Natural killer cell treated with Interleukin-12 subunit alpha and Interleukin-12 subunit beta and Interleukin-15 and Interleukin-18, amount 100 ng/mL, for 72 hours (primary cell): ENCODE data around the gene KCNH1. TPM values are rescaled to one million over a fixed set of nuclear protein-coding genes. Genes with fewer than 3 reads are reported as not detected.

Experiments
- ATAC-seq, 2 donors: fragments of 150-1000 bp; cut with Tn5 transposase in 1 of 2; sonication (Bioruptor Pico), chemical (Tn5 transposase) in 1 of 2; 2 replicates each; pipeline ENCODE4 v1.10.0; 2021
- DNase-seq: peaks from one replicate; pipeline ENCODE4 v3.0.0; 2022; ENCODE audit warnings: low spot score
- H3K27ac Mint-ChIP-seq, 2 donors: 1 replicate in 1 of 2; 2 replicates in 1 of 2; pipeline ENCODE4 v1.8.0; 2022; ENCODE audit warnings: mixed read lengths in 2 of 2, mild to moderate bottlenecking in 1 of 2, moderate library complexity in 1 of 2
- H3K27me3 Mint-ChIP-seq, 2 donors: 1 replicate in 1 of 2; 2 replicates in 1 of 2; pipeline ENCODE4 v1.8.0; 2022; ENCODE audit warnings: mixed read lengths in 2 of 2
- H3K36me3 Mint-ChIP-seq: one replicate; pipeline ENCODE4 v1.8.0; 2022; ENCODE audit warnings: mixed read lengths
- H3K4me1 Mint-ChIP-seq, 2 donors: 1 replicate in 1 of 2; 2 replicates in 1 of 2; pipeline ENCODE4 v1.8.0; 2022; ENCODE audit warnings: low read depth in 2 of 2, mixed read lengths in 2 of 2, mild to moderate bottlenecking in 1 of 2
- H3K4me3 Mint-ChIP-seq: one replicate; pipeline ENCODE4 v1.8.0; 2022; ENCODE audit warnings: mixed read lengths
- H3K9me3 Mint-ChIP-seq: 2 replicates; pipeline ENCODE4 v1.8.0; 2022; ENCODE audit warnings: mixed read lengths
- total RNA-seq, 2 donors: library from RNA; stranded (reverse); gene quantifications; one replicate each; pipeline ENCODE4 v1.2.3, GENCODE V29; 2022

The KCNH1 gene
- total RNA-seq, 2 donors from 2014 or later = not detected

DNA sequence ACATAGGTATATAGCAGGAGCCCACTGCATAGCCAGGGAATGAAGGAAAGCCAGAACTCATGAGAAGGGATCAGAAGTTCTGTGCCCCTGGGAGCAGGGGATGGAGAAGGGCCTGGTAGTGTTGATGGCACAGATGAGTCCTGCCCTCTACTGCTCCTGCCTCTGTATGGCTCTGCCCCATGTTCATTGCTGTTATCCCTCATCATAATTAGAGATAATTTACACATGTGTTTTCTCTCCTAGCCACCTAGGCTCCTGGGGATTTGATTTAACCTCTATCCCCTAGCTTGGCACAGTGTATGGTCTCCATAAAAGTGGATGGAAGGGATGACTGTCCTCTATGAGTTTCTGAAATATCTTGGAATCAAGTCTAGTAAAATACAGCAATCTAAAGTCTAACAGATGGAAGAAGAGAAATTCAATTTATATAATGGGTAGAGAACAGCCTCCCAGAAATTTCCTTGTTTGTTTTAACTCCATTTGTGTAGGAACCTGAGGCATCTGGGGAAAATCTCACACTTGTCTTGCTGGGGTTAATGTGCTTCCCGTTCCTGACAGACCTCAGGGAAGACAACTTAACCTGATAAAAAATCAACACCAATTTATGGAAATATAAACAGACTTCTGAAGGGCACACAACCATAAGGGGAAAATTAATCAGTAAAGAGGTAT, 411.4 kb downstream of the KCNH1 start:
- Mint-ChIP-seq H3K4me3 (no peak overlapping the region), H3K27me3 (peaks cover 4 to 7% of the 10 kb centered on the region in 2 donors), H3K36me3 (no peaks in the 10 kb centered on the region), H3K4me1 (no peaks in the 10 kb centered on the region), H3K9me3 (no peaks in the 10 kb centered on the region), H3K27ac (no peak overlapping the region)
- peak in 1 of 2 donors; percentile 28 for ATAC-seq
- no peak for DNase-seq

DNA sequence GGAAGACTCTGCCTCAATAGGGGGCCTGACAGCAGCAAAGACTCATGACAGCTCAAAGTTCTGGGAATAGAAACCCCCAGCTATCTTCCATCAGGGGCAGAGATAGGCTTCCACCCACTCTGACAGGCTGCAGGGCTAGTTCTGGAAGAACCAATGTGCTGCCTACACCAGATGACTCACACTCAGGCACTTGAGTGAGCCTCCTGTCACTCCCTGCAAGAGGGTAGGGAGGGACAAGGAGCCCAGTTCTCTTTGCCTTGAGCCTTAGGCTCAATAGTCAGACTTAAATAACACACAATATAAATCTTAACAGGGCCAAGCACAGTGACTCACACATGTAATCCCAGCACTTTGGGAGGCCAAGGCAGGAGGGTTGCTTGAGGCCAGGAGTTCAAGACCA, 418.9 kb downstream of the KCNH1 start:
- no peak overlapping the region for H3K4me3 Mint-ChIP-seq
- H3K27me3 Mint-ChIP-seq = no peaks in the 10 kb centered on the region
- no peaks in the 10 kb centered on the region for H3K9me3 Mint-ChIP-seq
- DNase-seq (no peak), ATAC-seq (peak in 1 of 2 donors; percentile 22)
- H3K27ac Mint-ChIP-seq = no peak overlapping the region
- no peaks in the 10 kb centered on the region for H3K36me3 Mint-ChIP-seq
- no peaks in the 10 kb centered on the region for H3K4me1 Mint-ChIP-seq

DNA sequence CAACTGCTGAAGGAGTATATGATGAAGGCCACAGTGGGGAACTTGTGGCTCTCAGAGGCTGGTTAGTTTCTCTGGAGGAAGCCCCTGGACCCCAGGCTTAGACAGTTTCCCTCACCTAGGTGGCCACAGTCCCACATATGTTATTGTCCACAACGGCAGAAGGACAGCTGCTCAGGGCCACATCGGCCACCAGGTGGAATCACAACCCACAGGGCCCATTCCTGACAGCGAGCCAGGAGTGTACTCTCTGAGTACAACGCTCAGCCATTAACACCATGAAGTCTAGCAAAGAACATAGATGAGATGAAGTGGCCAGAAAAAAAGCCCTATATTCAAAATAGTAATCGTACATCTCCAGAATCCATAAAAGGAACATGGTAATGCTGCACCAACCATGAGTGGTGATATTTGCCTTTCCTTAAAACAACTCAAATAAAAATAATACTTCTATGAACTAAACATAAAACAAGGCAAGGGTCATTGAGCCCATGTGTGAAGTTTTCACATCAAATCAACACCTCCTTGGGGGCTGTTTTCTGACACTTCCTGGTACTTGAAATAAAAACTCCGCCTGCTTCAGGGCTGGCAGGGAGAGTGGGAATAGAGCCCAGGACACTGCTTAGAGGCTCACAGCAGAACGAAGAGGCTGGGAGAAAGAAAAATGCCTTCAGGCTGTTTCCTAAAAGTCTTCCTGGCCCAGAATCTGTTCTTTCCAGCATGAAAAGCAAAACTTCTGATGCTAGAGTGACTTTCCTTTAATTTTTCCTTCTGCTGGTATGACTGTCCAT, 421.9 kb downstream of the KCNH1 start:
- no peaks in the 10 kb centered on the region for H3K27me3 Mint-ChIP-seq
- H3K27ac Mint-ChIP-seq = no peak overlapping the region
- no peaks in the 10 kb centered on the region for H3K4me1 Mint-ChIP-seq
- no peak overlapping the region for H3K4me3 Mint-ChIP-seq
- no peaks in the 10 kb centered on the region for H3K9me3 Mint-ChIP-seq
- H3K36me3 Mint-ChIP-seq = no peaks in the 10 kb centered on the region
- ATAC-seq (no peak), DNase-seq (no peak)

DNA sequence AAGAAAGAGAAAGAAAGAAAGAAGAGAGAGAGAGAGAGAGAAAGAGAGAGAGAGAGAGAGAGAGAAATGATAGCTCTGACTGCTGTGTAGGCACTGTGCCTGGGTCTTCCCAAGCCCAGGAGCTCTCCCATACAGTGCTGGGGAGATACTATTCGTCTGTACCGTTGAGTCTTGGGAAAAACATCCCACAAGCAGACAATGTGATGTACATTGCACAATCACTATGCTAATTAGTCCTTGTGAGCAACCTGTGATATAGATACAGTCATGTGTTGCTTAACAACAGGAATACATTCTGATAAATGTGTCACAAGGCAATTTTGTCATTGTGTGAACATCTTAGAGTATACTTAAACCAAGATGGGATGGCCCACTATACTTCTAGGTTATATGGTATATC, 424.2 kb downstream of the KCNH1 start:
- Mint-ChIP-seq H3K27ac (no peak overlapping the region), H3K36me3 (no peaks in the 10 kb centered on the region), H3K27me3 (no peaks in the 10 kb centered on the region), H3K9me3 (no peaks in the 10 kb centered on the region), H3K4me3 (no peak overlapping the region), H3K4me1 (no peaks in the 10 kb centered on the region)
- DNase-seq (no peak), ATAC-seq (no peak)

DNA sequence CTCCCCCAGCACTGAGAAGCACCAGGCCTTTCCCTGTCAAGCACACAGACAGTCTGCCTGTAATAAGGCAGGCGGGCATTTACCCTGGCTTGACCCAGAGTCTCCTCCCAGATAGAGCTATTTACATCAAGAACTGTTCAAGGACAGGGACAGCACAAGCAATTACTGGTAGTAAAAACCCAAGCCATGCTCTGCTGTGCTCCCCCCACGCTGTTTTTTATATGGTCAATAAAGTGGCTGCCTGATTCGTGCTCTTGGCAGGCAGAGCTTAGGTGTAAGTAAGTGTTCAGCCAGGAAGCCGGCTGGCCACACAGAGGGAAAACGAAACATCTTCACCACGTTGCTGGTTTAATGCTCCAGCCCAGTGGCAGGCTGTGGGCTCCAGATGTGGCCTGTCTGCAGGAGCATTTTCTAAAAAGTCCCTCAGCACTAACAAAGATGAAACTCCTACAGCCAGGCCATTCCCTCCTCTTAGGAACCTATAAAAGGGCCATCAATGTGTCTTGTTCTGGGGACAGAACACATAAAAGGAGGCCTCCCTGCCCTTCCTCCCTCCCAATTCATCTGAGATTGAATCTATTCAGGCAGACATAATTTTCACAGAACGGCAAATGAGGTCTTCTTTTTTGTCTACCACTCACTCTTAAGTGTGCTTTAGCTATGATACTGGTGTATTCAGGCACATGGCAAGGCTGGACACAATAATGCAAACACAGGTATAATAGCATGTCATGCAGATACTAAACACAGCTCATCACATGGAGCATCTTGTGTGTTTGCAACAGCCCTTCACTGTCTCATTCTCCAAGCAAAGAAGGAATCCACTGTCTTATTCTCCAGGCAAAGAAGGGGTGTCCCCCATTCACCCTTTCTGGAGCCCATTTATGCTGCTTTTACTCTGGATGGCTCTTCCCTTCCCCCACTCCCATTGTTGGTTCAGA, 426.4 kb downstream of the KCNH1 start:
- Mint-ChIP-seq H3K4me3 (no peak overlapping the region), H3K36me3 (no peaks in the 10 kb centered on the region), H3K4me1 (no peaks in the 10 kb centered on the region), H3K9me3 (no peaks in the 10 kb centered on the region), H3K27me3 (no peaks in the 10 kb centered on the region), H3K27ac (no peak overlapping the region)
- DNase-seq = no peak
- ATAC-seq = no peak

DNA sequence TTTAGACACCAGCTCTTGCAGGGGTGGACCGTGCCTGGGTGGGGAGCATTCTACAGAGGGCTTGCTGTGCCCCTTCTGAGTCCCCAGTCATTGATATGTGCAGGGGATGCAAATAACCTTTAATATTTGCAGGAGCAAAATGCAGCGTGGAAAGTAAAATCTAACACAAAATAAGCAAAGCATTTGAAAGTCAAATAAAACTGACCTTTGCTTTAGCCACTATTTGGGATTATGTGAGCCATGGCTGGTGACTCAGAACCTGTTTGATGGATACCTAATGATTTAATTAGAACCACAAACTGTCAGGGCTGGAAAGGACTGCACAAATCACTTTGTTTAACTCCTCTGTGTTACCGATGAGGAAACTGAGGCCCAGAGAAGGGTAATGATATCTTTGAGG, 427.7 kb downstream of the KCNH1 start:
- DNase-seq = no peak
- ATAC-seq = no peak
- H3K4me3 Mint-ChIP-seq = no peak overlapping the region

DNA sequence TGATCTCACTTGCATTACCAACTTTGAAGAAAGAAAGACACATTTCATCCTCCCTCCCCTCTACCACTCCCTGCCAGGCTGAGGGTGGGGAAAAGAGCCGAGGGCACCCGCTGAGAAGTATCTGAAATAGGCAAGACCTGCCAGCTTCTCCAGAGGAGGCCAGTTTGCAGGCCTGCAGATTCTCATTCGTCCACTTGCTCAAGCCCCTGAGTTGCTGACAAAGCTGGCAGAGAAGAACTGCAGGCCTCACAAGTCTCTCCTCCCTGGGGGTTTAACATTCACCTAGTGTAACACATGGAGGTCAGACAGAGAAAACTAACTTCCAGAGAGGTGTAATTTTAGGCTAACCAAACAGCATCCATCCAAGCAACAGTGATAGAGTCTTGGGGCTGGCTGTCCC, 428.9 kb downstream of the KCNH1 start:
- Mint-ChIP-seq H3K9me3 (no peaks in the 10 kb centered on the region), H3K36me3 (no peaks in the 10 kb centered on the region), H3K4me3 (no peak overlapping the region), H3K27ac (no peak overlapping the region), H3K4me1 (no peaks in the 10 kb centered on the region), H3K27me3 (no peaks in the 10 kb centered on the region)
- DNase-seq (no peak), ATAC-seq (no peak)

More for the DNA sequence above, 427.7 kb downstream of the KCNH1 start:
- H3K9me3 Mint-ChIP-seq = no peaks in the 10 kb centered on the region
- H3K36me3 Mint-ChIP-seq = no peaks in the 10 kb centered on the region
- H3K4me1 Mint-ChIP-seq = no peaks in the 10 kb centered on the region
- no peak overlapping the region for H3K27ac Mint-ChIP-seq
- H3K27me3 Mint-ChIP-seq = no peaks in the 10 kb centered on the region

DNA sequence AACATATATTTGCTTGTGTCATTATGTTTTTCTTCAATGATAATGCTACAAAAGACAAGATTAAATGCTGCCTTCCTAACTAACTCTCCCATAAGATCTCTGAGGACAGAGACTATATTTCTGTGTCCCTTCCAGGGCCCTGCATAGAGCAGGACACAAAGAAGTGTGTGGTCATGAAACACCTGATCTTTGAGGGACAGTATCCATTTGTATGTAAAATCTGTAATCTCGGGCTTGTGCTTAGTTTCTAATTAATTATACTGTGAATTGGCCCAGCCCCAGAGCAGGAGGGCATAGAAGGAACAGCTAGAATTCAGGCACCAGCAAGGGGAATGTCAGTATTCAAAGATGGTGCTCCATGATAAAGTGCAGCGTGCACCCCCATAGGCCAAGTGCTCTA, 430.4 kb downstream of the KCNH1 start:
- no peaks in the 10 kb centered on the region for H3K9me3 Mint-ChIP-seq
- H3K4me3 Mint-ChIP-seq = no peak overlapping the region
- H3K36me3 Mint-ChIP-seq = no peaks in the 10 kb centered on the region
- H3K27me3 Mint-ChIP-seq = no peaks in the 10 kb centered on the region
- no peaks in the 10 kb centered on the region for H3K4me1 Mint-ChIP-seq
- ATAC-seq (no peak), DNase-seq (no peak)
- no peak overlapping the region for H3K27ac Mint-ChIP-seq

DNA sequence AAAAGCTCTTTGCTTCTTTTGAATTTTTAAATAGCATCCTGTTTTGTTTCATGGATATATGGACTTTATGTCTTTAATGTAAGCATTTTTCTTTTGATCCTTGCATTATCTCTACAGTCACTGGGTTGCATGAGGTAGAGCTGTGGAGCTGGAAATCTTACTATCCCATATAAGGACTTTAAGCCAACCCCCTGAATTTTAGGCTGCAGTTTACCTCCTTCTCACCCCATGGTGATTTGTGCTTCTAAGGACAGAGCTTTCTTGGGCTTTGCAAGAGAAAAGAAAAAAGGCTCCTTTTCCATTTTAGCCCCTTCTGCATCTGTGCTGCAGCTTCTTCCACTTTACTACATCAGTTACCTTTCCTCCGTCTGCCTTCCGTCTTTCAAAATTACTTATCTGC, 431.4 kb downstream of the KCNH1 start:
- DNase-seq (no peak), ATAC-seq (no peak)
- Mint-ChIP-seq H3K27ac (no peak overlapping the region), H3K4me3 (no peak overlapping the region), H3K27me3 (no peaks in the 10 kb centered on the region), H3K4me1 (no peaks in the 10 kb centered on the region), H3K36me3 (no peaks in the 10 kb centered on the region), H3K9me3 (no peaks in the 10 kb centered on the region)

DNA sequence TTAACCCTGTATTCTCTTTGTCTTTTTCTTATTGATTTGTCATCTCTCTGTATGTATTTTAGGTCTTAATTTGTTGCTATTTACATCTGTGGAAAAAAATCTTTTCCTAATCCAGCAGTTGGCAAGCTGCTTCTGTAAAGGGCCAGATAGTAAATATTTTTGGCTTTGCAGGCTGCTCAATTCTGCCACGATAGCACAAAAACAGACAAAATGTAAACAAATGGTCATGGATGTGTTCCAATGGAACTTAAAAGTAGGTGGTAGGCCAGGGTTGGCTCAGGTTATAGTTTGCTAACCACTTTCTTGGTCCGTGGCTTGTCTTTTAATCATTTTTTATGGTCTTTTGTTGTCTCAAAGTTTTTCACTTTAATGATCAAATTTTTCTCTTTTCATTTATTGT, 433.4 kb downstream of the KCNH1 start:
- no peaks in the 10 kb centered on the region for H3K36me3 Mint-ChIP-seq
- peaks cover 0 to 4% of the 10 kb centered on the region in 2 donors for H3K4me1 Mint-ChIP-seq
- no peak overlapping the region for H3K27ac Mint-ChIP-seq
- no peaks in the 10 kb centered on the region for H3K27me3 Mint-ChIP-seq
- no peaks in the 10 kb centered on the region for H3K9me3 Mint-ChIP-seq
- ATAC-seq = no peak
- no peak for DNase-seq
- no peak overlapping the region for H3K4me3 Mint-ChIP-seq

DNA sequence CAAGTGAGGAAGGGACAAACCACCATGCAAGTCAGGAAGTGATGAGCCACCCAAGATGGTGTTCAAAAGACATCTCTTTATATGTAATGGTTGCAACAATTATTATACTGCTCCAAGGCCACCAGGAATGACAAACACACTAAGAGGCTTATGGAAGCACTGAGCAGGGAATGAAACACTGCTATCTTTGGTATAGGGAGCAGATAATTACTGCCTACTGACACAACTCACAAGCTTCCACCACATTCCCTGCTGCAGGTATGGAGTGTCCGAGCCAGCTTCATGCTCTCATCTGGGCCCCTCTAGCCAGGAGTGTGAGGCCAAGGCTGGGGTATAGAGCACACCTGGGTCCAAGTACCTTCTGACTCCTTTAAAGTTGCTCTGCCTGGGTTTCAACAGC, 433.9 kb downstream of the KCNH1 start:
- ATAC-seq = no peak
- H3K36me3 Mint-ChIP-seq = no peaks in the 10 kb centered on the region
- no peaks in the 10 kb centered on the region for H3K27me3 Mint-ChIP-seq
- no peak for DNase-seq
- H3K9me3 Mint-ChIP-seq = no peaks in the 10 kb centered on the region
- H3K4me1 Mint-ChIP-seq = peaks cover 0 to 4% of the 10 kb centered on the region in 2 donors
- no peak overlapping the region for H3K27ac Mint-ChIP-seq
- no peak overlapping the region for H3K4me3 Mint-ChIP-seq

DNA sequence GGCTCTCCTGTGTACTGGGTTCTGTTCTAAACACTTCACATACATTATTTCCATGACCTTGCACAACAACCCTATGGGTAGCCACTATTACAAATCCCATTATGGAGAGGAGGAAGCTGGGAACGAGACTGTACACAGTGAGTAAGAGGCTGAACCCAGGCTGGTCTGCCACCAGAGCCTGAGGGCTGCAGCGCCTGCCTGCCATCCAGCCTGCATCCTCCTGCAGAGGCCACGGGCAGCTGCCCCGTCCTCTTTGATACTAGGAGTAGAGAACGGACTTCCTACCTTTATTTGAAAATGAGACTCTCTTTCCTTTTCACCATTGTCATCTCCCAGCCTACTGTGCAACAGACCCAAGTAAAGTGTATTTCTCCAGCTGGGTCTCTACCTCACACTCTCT, 435.3 kb downstream of the KCNH1 start:
- DNase-seq (no peak), ATAC-seq (no peak)
- Mint-ChIP-seq H3K9me3 (no peaks in the 10 kb centered on the region), H3K27ac (no peak overlapping the region), H3K4me3 (no peak overlapping the region), H3K4me1 (peaks cover 0 to 4% of the 10 kb centered on the region in 2 donors), H3K27me3 (no peaks in the 10 kb centered on the region), H3K36me3 (no peaks in the 10 kb centered on the region)

DNA sequence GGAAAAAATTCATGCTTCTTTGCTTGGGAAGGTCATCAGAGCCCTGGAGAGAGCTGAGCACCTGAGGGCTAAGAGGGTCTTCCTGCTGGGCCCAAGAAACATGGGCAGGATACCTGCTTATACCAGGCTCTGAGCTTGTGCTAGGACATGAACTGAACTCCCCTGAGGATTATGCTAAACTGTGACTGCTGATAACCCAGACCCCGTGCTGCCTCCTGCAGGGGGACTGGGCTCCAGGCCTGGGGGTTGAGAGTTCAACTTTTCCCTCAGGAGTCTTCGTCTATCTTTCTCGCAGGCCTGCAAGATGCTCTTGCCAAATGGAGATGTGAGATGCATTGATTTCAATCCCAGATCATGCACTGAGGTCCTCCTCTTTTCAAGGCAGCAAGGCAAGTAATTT, 436.8 kb downstream of the KCNH1 start:
- H3K27ac Mint-ChIP-seq = no peak overlapping the region
- no peaks in the 10 kb centered on the region for H3K9me3 Mint-ChIP-seq
- no peaks in the 10 kb centered on the region for H3K36me3 Mint-ChIP-seq
- ATAC-seq (no peak), DNase-seq (no peak)
- peaks cover 11 to 15% of the 10 kb centered on the region in 2 donors for H3K4me1 Mint-ChIP-seq
- no peaks in the 10 kb centered on the region for H3K27me3 Mint-ChIP-seq
- H3K4me3 Mint-ChIP-seq = no peak overlapping the region

DNA sequence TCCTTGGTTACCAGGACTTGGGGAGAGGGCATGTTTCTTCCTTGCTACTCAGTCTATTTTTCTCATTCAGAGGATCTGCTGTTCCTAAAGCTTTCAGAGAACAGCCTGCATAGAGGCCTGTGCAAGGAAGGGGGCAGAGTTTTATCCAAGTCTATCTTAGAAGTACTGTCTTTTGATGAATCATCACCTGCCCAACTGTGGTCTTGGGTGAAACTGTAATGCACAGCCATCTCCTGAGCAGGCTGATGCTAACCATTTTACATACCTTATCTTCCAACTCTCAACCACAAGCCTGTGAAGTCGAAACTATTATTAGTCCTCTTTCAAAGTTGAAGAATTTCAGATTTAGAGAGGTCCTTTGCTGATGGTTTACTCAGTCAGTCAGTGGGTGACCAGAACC, 437.2 kb downstream of the KCNH1 start:
- DNase-seq = no peak
- H3K27ac Mint-ChIP-seq = no peak overlapping the region

More for the DNA sequence above, 437.2 kb downstream of the KCNH1 start:
- Mint-ChIP-seq H3K9me3 (no peaks in the 10 kb centered on the region), H3K36me3 (no peaks in the 10 kb centered on the region), H3K27me3 (no peaks in the 10 kb centered on the region), H3K4me1 (peaks cover 11 to 15% of the 10 kb centered on the region in 2 donors), H3K4me3 (no peak overlapping the region)
- peak in 1 of 2 donors; percentile 28 for ATAC-seq
